Natural killer cell (primary cell): Measurements from ENCODE around the gene TMEM161B. TPM values are rescaled to one million over a fixed set of nuclear protein-coding genes. Genes with fewer than 3 reads are reported as not detected.

Experiments used
- ATAC-seq, 3 donors: fragments of 150-1000 bp in 2 of 3; fragments of 200-7000 bp in 1 of 3; cut with Tn5 transposase; 1 replicate in 1 of 3; 2 replicates in 2 of 3; pipeline ENCODE4 v1.10.0; 2021; ENCODE audit warnings: mild to moderate bottlenecking in 2 of 3, moderate library complexity in 2 of 3
- DNase-seq, 2 donors: peaks; one replicate each; pipeline versions ENCODE4 v3.0.0 to v3.0.0-alpha.2; 2013 to 2021; ENCODE audit warnings: mixed read lengths in 1 of 2
- H3K27ac ChIP-seq: one replicate; pipeline ENCODE4 v1.5.1; 2013; ENCODE audit warnings: mild to moderate bottlenecking, low read length
- H3K27me3 ChIP-seq: one replicate; pipeline ENCODE4 v1.6.1; 2013; ENCODE audit warnings: low read length; ENCODE audit not compliant: control insufficient read depth, insufficient read depth
- H3K36me3 ChIP-seq: one replicate; pipeline ENCODE4 v1.6.1; 2013; ENCODE audit warnings: low read length; ENCODE audit not compliant: control insufficient read depth, insufficient read depth
- H3K4me1 ChIP-seq: one replicate; pipeline ENCODE4 v1.6.1; 2013; ENCODE audit warnings: low read length; ENCODE audit not compliant: control insufficient read depth, insufficient read depth
- H3K4me3 ChIP-seq: one replicate; pipeline ENCODE4 v1.5.1; 2013; ENCODE audit warnings: low read length
- H3K9me3 ChIP-seq: one replicate; pipeline ENCODE4 v1.6.1; 2013; ENCODE audit warnings: low read length; ENCODE audit not compliant: control insufficient read depth, insufficient read depth
- H3K27ac Mint-ChIP-seq, 2 donors: one replicate each; pipeline ENCODE4 v1.8.0; 2022; ENCODE audit warnings: mild to moderate bottlenecking in 2 of 2, mixed read lengths in 2 of 2, moderate library complexity in 1 of 2
- H3K27me3 Mint-ChIP-seq, 2 donors: one replicate each; pipeline ENCODE4 v1.8.0; 2022; ENCODE audit warnings: low read depth in 2 of 2, mixed read lengths in 2 of 2
- H3K36me3 Mint-ChIP-seq: one replicate; pipeline ENCODE4 v1.8.0; 2022; ENCODE audit warnings: mixed read lengths
- H3K4me1 Mint-ChIP-seq, 2 donors: one replicate each; pipeline ENCODE4 v1.8.0; 2022; ENCODE audit warnings: mixed read lengths in 2 of 2
- H3K4me3 Mint-ChIP-seq: one replicate; pipeline ENCODE4 v1.8.0; 2022; ENCODE audit warnings: mild to moderate bottlenecking, moderate library complexity, mixed read lengths
- H3K9me3 Mint-ChIP-seq, 2 donors: one replicate each; pipeline ENCODE4 v1.8.0; 2022; ENCODE audit warnings: mixed read lengths in 2 of 2
- CTCF ChIP-seq: fragments of 200-600 bp; IDR thresholded peaks from one replicate; pipeline ENCODE4 v1.8.0; 2022; ENCODE audit warnings: antibody characterized with exemption
- WGBS: methylation state at CpG from one replicate; pipeline ENCODE4 v1.1.7; 2013; ENCODE audit warnings: missing lambda C conversion rate; ENCODE audit not compliant: insufficient coverage; 5-methylcytosine and 5-hydroxymethylcytosine counted together
- intact Hi-C: fragments of 100-400 bp; cut with micrococcal nuclease; formaldehyde crosslinking; loops from one replicate; pipeline ENCODE4 v1.14.2; 2022
- total RNA-seq, 4 donors: library from RNA; stranded (reverse); fragments of 120-200 nt in 1 of 4; gene quantifications; one replicate each; pipeline versions ENCODE4 v1.2.3 to v1.2.4, GENCODE V29; 2013 to 2022

TMEM161B gene
- total RNA-seq, 3 donors from 2014 or later (not counting 1 experiment from before 2014, with no cell fraction given) = 29.8 to 33.9 (median 33.2) TPM

GRCh38 chr5:88256037-88256436 is 12.6 kb downstream of the TMEM161B start:
- Mint-ChIP-seq H3K27ac (no peak overlapping the region), H3K4me1 (peaks cover 28 to 32% of the 10 kb centered on the region in 2 donors)
- intact Hi-C loops = no loop called here

GRCh38 chr5:88254320-88254719 is 14.3 kb downstream of the TMEM161B start:
- TF ChIP-seq CTCF = no peak
- H3K4me1 Mint-ChIP-seq = peaks cover 40 to 48% of the 10 kb centered on the region in 2 donors
- H3K27ac Mint-ChIP-seq = peak overlapping the region in 1 of 2 donors; percentile 42
- Histone ChIP-seq H3K4me1 (peaks cover 3% of the 10 kb centered on the region), H3K27ac (no peak overlapping the region), H3K4me3 (no peak overlapping the region), H3K36me3 (peaks cover 2% of the 10 kb centered on the region), H3K9me3 (no peaks in the 10 kb centered on the region), H3K27me3 (no peaks in the 10 kb centered on the region)
- H3K9me3 Mint-ChIP-seq = no peaks in the 10 kb centered on the region
- DNase-seq (no peak), ATAC-seq (no peak)
- WGBS = no CpG with 5 or more reads among the region's 1 CpG
- H3K36me3 Mint-ChIP-seq = no peaks in the 10 kb centered on the region
- H3K4me3 Mint-ChIP-seq = no peak overlapping the region
- no peaks in the 10 kb centered on the region for H3K27me3 Mint-ChIP-seq
- intact Hi-C loops = loop anchor here (5.0 kb wide), 1 partner anchor 112 kb away; no protein-coding TSS in a partner anchor

More at GRCh38 chr5:88256037-88256436, 12.6 kb downstream of the TMEM161B start:
- TF ChIP-seq CTCF = no peak
- H3K27me3 ChIP-seq = no peaks in the 10 kb centered on the region
- Mint-ChIP-seq H3K36me3 (no peaks in the 10 kb centered on the region), H3K4me3 (no peak overlapping the region), H3K9me3 (no peaks in the 10 kb centered on the region), H3K27me3 (no peaks in the 10 kb centered on the region)
- no peak overlapping the region for H3K4me3 ChIP-seq
- no peaks in the 10 kb centered on the region for H3K4me1 ChIP-seq
- peaks cover 4% of the 10 kb centered on the region for H3K36me3 ChIP-seq
- H3K9me3 ChIP-seq = no peaks in the 10 kb centered on the region
- no peak overlapping the region for H3K27ac ChIP-seq
- ATAC-seq (no peak), DNase-seq (no peak)

- peaks cover 57 to 67% of the 10 kb centered on the region in 2 donors for H3K4me1 Mint-ChIP-seq
- TF ChIP-seq CTCF = no peak
- peak overlapping the region; percentile 73 to 87 for H3K27ac Mint-ChIP-seq
- H3K36me3 ChIP-seq = no peaks in the 10 kb centered on the region
- no peaks in the 10 kb centered on the region for H3K36me3 Mint-ChIP-seq
- no peaks in the 10 kb centered on the region for H3K27me3 ChIP-seq
- no peak overlapping the region for H3K27ac ChIP-seq
- no peaks in the 10 kb centered on the region for H3K27me3 Mint-ChIP-seq
- H3K9me3 ChIP-seq = no peaks in the 10 kb centered on the region
- no CpG with 5 or more reads among the region's 2 CpGs for WGBS
- H3K4me1 ChIP-seq = peaks cover 3% of the 10 kb centered on the region
- peak; percentile 69 to 92 (median 88) for ATAC-seq
- intact Hi-C loops = loop anchor here (1.0 to 5.0 kb wide), 2 partner anchors 47 to 109 kb away; no protein-coding TSS in a partner anchor
- H3K9me3 Mint-ChIP-seq = no peaks in the 10 kb centered on the region
- no peak overlapping the region for H3K4me3 Mint-ChIP-seq
- DNase-seq = peak in 1 of 2 donors; percentile 30
- no peak overlapping the region for H3K4me3 ChIP-seq
Measured at GRCh38 chr5:88251048-88251711, 17.5 kb downstream of the TMEM161B start.
